Liver (tissue), 9 donors: ENCODE results near the gene TBX2. TPM values are rescaled to one million over a fixed set of nuclear protein-coding genes. Genes with fewer than 3 reads are reported as not detected.

Experiments
- DNase-seq: peaks from one replicate; pipeline ENCODE4 v3.0.0-alpha.2; 2017; ENCODE audit warnings: low spot score
- H3K27ac ChIP-seq, 2 donors: one replicate each; pipeline ENCODE4 v1.7.0; 2013; ENCODE audit warnings: inconsistent platforms in 2 of 2, low read length in 2 of 2, control low read depth in 1 of 2, low read depth in 1 of 2, mild to moderate bottlenecking in 1 of 2
- H3K27me3 ChIP-seq, 4 donors: one replicate each; pipeline versions ENCODE4 v1.6.1 to v1.7.0; 2013; ENCODE audit warnings: low read length in 3 of 4, inconsistent platforms in 1 of 4, mild to moderate bottlenecking in 1 of 4, moderate library complexity in 1 of 4; ENCODE audit not compliant: control insufficient read depth in 4 of 4, insufficient read depth in 4 of 4
- H3K36me3 ChIP-seq, 4 donors: one replicate each; pipeline versions ENCODE4 v1.6.1 to v1.7.0; 2013; ENCODE audit warnings: low read length in 3 of 4, mild to moderate bottlenecking in 3 of 4, low read depth in 1 of 4, moderate library complexity in 1 of 4; ENCODE audit not compliant: control insufficient read depth in 4 of 4, insufficient read depth in 3 of 4
- H3K4me1 ChIP-seq, 4 donors: one replicate each; pipeline versions ENCODE4 v1.6.1 to v1.7.0; 2013; ENCODE audit warnings: low read length in 3 of 4, mild to moderate bottlenecking in 3 of 4, moderate library complexity in 1 of 4; ENCODE audit not compliant: control insufficient read depth in 4 of 4, insufficient read depth in 4 of 4
- H3K4me3 ChIP-seq, 3 donors: one replicate each; pipeline versions ENCODE4 v1.6.1 to v1.7.0; 2013; ENCODE audit warnings: low read length in 3 of 3, control low read depth in 1 of 3, low read depth in 1 of 3, mild to moderate bottlenecking in 1 of 3
- H3K9ac ChIP-seq, 2 donors: one replicate each; pipeline ENCODE4 v1.7.0; 2013; ENCODE audit warnings: low read length in 2 of 2, mild to moderate bottlenecking in 2 of 2, moderate library complexity in 2 of 2, control low read depth in 1 of 2, low read depth in 1 of 2
- H3K9me3 ChIP-seq, 4 donors: one replicate each; pipeline versions ENCODE4 v1.6.1 to v1.7.0; 2013; ENCODE audit warnings: low read length in 3 of 4; ENCODE audit not compliant: control insufficient read depth in 4 of 4
- ATF3 ChIP-seq: IDR thresholded peaks from 2 replicates; pipeline ENCODE4 v1.6.1; 2016; ENCODE audit warnings: antibody characterized with exemption
- CTCF ChIP-seq: fragments of 150-350 bp; IDR thresholded peaks from 2 replicates; pipeline ENCODE4 v1.5.1; 2017; ENCODE audit warnings: improper control_type of control experiment, low read depth, low read length; ENCODE audit not compliant: missing input control
- EGR1 ChIP-seq, 2 donors: IDR thresholded peaks; 2 replicates each; pipeline ENCODE4 v1.6.1; 2016 to 2018; ENCODE audit warnings: antibody characterized with exemption in 2 of 2, low read depth in 2 of 2
- FOXA1 ChIP-seq: IDR thresholded peaks from 2 replicates; pipeline ENCODE4 v1.6.1; 2016; ENCODE audit warnings: antibody characterized with exemption
- FOXA2 ChIP-seq: IDR thresholded peaks from 2 replicates; pipeline ENCODE4 v1.6.1; 2016; ENCODE audit warnings: antibody characterized with exemption
- GABPA ChIP-seq, 2 donors: IDR thresholded peaks in 1 of 2; conservative IDR thresholded peaks in 1 of 2; 2 replicates each; pipeline ENCODE4 v1.6.1; 2016; ENCODE audit warnings: antibody characterized with exemption in 2 of 2, mild to moderate bottlenecking in 1 of 2, moderate library complexity in 1 of 2
- HNF4A ChIP-seq, 2 donors: conservative IDR thresholded peaks; 2 replicates each; pipeline ENCODE4 v1.6.1; 2016; ENCODE audit warnings: antibody characterized with exemption in 2 of 2, mild to moderate bottlenecking in 2 of 2
- HNF4G ChIP-seq: IDR thresholded peaks from 2 replicates; pipeline ENCODE4 v1.6.1; 2016; ENCODE audit warnings: antibody characterized with exemption
- MAX ChIP-seq: IDR thresholded peaks from 2 replicates; pipeline ENCODE4 v1.6.1; 2016; ENCODE audit warnings: antibody characterized with exemption
- NR2F2 ChIP-seq: IDR thresholded peaks from 2 replicates; pipeline ENCODE4 v1.6.1; 2016; ENCODE audit warnings: antibody characterized with exemption
- REST ChIP-seq: IDR thresholded peaks from 2 replicates; pipeline ENCODE4 v1.6.1; 2016; ENCODE audit warnings: antibody characterized with exemption, mild to moderate bottlenecking
- SP1 ChIP-seq: IDR thresholded peaks from 2 replicates; pipeline ENCODE4 v1.6.1; 2018; ENCODE audit warnings: antibody characterized with exemption, mild to moderate bottlenecking
- TAF1 ChIP-seq: conservative IDR thresholded peaks from 2 replicates; pipeline ENCODE4 v1.6.1; 2016; ENCODE audit warnings: antibody characterized with exemption, mild to moderate bottlenecking
- YY1 ChIP-seq: IDR thresholded peaks from 2 replicates; pipeline ENCODE4 v1.6.1; 2016; ENCODE audit warnings: antibody characterized with exemption, mild to moderate bottlenecking
- ZBTB33 ChIP-seq: IDR thresholded peaks from 2 replicates; pipeline ENCODE4 v1.6.1; 2016; ENCODE audit warnings: antibody characterized with exemption
- WGBS: extraction: QIAGEN DNeasy Blood & Tissue Kit; methylation state at CpG from one replicate; pipeline ENCODE4 v1.1.7; 2013; 5-methylcytosine and 5-hydroxymethylcytosine counted together
- polyA plus RNA-seq, 2 donors: library from polyadenylated mRNA; stranded (reverse) in 1 of 2; unstranded in 1 of 2; fragments of 200-250 nt in 1 of 2; fragments of >200 nt in 1 of 2; fragmentation: Nextera tagmentation in 1 of 2; extraction: Ambion mirVana in 1 of 2; gene quantifications; one replicate each; pipeline versions ENCODE4 v1.2.1 to v1.2.3, GENCODE V29; 2013 to 2015
- total RNA-seq, 2 donors: library from RNA; depleted of rRNA; stranded (reverse); fragments of >200 nt; gene quantifications; one replicate each; pipeline ENCODE4 v1.2.3, GENCODE V29; 2014
- donor health status: healthy.
- donor health status: healthy.
- donor health status: healthy.
- donor health status: healthy.
- donor health status: healthy.

The TBX2 gene
- total and polyA plus RNA-seq, 4 donors: 0.85 to 3.1 (median 2.5) TPM

- 92% methylated on average over 21 of the region's 21 CpGs for WGBS
- H3K4me3 ChIP-seq: no peak overlapping the region
- peaks cover 0 to 2% (median 0%) of the 10 kb centered on the region in 4 donors for H3K27me3 ChIP-seq
- no peak overlapping the region for H3K9ac ChIP-seq
- DNase-seq: no peak
- TF ChIP-seq NR2F2 (no peak), FOXA1 (no peak), SP1 (no peak), MAX (no peak), YY1 (no peak), CTCF (no peak), EGR1 (IDR thresholded peaks at IDR 0.05; ENCODE audit: low read depth in 2 of 2) (no peak), ZBTB33 (no peak), FOXA2 (no peak), GABPA (IDR thresholded peaks at IDR 0.05 in 1 of 2, conservative IDR thresholded peaks at IDR 0.05 in 1 of 2) (no peak), HNF4G (no peak), HNF4A (conservative IDR thresholded peaks at IDR 0.05) (no peak), REST (no peak), ATF3 (no peak), TAF1 (no peak)
- H3K36me3 ChIP-seq: no peaks in the 10 kb centered on the region
- H3K9me3 ChIP-seq: no peaks in the 10 kb centered on the region
- H3K27ac ChIP-seq: no peak overlapping the region
- H3K4me1 ChIP-seq: peaks cover 0 to 4% (median 1%) of the 10 kb centered on the region in 4 donors
Measured at GRCh38 chr17:61388561-61389356, 10.9 kb upstream of the TBX2 start.
